Astrocyte (in vitro differentiated cells and primary cell): Measurements from ENCODE around the gene NKX1-2. TPM values are rescaled to one million over a fixed set of nuclear protein-coding genes. Genes with fewer than 3 reads are reported as not detected.
"Not testable (repeated sequence)": the region's sequence is repeated elsewhere in the genome, so short reads cannot be mapped to it uniquely, and the experiment has no call there.

Experiments used
- DNase-seq: peaks from one replicate; pipeline ENCODE4 v3.0.0-alpha.2; 2010; ENCODE audit warnings: low read depth
- FAIRE-seq: peaks from 2 replicates; lab custom pipeline; 2011; peaks lifted over from hg19 to GRCh38; lab: Jason Lieb, UNC
- H2AFZ ChIP-seq: 2 replicates; pipeline ENCODE4 v1.6.0; 2012; ENCODE audit warnings: low read depth, low read length, inconsistent platforms
- H3K27ac ChIP-seq: 2 replicates; pipeline ENCODE4 v1.5.1; 2011; ENCODE audit warnings: low read depth, low read length, inconsistent platforms
- H3K27me3 ChIP-seq: 2 replicates; pipeline ENCODE4 v1.6.0; 2011; ENCODE audit warnings: low read length, inconsistent platforms; ENCODE audit not compliant: insufficient read depth
- H3K36me3 ChIP-seq: 2 replicates; pipeline ENCODE4 v1.5.1; 2011; ENCODE audit warnings: low read length, inconsistent platforms; ENCODE audit not compliant: insufficient read depth
- H3K4me1 ChIP-seq: 2 replicates; pipeline ENCODE4 v1.5.1; 2011; ENCODE audit warnings: low read length, inconsistent platforms; ENCODE audit not compliant: insufficient read depth
- H3K4me2 ChIP-seq: 2 replicates; pipeline ENCODE4 v1.6.0; 2012; ENCODE audit warnings: low read length, inconsistent platforms
- H3K4me3 ChIP-seq: 2 replicates; pipeline ENCODE4 v1.5.1; 2011; ENCODE audit warnings: low read depth, mild to moderate bottlenecking, low read length, inconsistent platforms; ENCODE audit not compliant: insufficient read depth
- H3K79me2 ChIP-seq: 2 replicates; pipeline ENCODE4 v1.6.0; 2012; ENCODE audit warnings: mild to moderate bottlenecking, low read length, inconsistent platforms; ENCODE audit not compliant: insufficient read depth
- H3K9ac ChIP-seq: 2 replicates; pipeline ENCODE4 v1.6.0; 2012; ENCODE audit warnings: mild to moderate bottlenecking, low read length, inconsistent platforms
- H3K9me3 ChIP-seq: 2 replicates; pipeline ENCODE4 v1.5.1; 2012; ENCODE audit warnings: low read depth, mild to moderate bottlenecking, low read length, inconsistent platforms; ENCODE audit not compliant: insufficient read depth
- H4K20me1 ChIP-seq: 2 replicates; pipeline ENCODE4 v1.6.0; 2012; ENCODE audit warnings: low read length, inconsistent platforms; ENCODE audit not compliant: insufficient read depth
- H3K27ac Mint-ChIP-seq: one replicate; pipeline ENCODE4 v1.8.0; 2021; ENCODE audit warnings: mild to moderate bottlenecking, mixed read lengths; ENCODE audit not compliant: unreplicated experiment
- H3K27me3 Mint-ChIP-seq: one replicate; pipeline ENCODE4 v1.8.0; 2021; ENCODE audit warnings: low read depth, mixed read lengths; ENCODE audit not compliant: unreplicated experiment
- H3K36me3 Mint-ChIP-seq: one replicate; pipeline ENCODE4 v1.8.0; 2021; ENCODE audit warnings: low read depth, mixed read lengths; ENCODE audit not compliant: unreplicated experiment
- H3K4me1 Mint-ChIP-seq: one replicate; pipeline ENCODE4 v1.8.0; 2021; ENCODE audit warnings: low read depth, mixed read lengths; ENCODE audit not compliant: unreplicated experiment
- H3K4me3 Mint-ChIP-seq: one replicate; pipeline ENCODE4 v1.8.0; 2021; ENCODE audit warnings: mild to moderate bottlenecking, moderate library complexity, mixed read lengths; ENCODE audit not compliant: unreplicated experiment
- H3K9me3 Mint-ChIP-seq: one replicate; pipeline ENCODE4 v1.8.0; 2021; ENCODE audit warnings: mild to moderate bottlenecking, mixed read lengths; ENCODE audit not compliant: unreplicated experiment
- CTCF ChIP-seq: IDR thresholded peaks from 2 replicates; pipeline ENCODE4 v1.5.1; 2011; ENCODE audit warnings: low read depth, mild to moderate bottlenecking, inconsistent platforms, low read length, moderate library complexity; ENCODE audit not compliant: insufficient read depth
- EZH2 ChIP-seq: IDR thresholded peaks from 2 replicates; pipeline ENCODE4 v1.6.1; 2012; ENCODE audit warnings: mild to moderate bottlenecking, low read length, inconsistent platforms; ENCODE audit not compliant: insufficient read depth
- total RNA-seq: library from RNA; stranded (reverse); gene quantifications from 2 replicates; pipeline ENCODE4 v1.2.1, GENCODE V29; 2021

Gene NKX1-2
- total RNA-seq, 1 donor from 2014 or later: not detected

GRCh38 chr10:124447751-124448466, 1.9 kb downstream of the NKX1-2 start:
- H3K4me1 Mint-ChIP-seq: peaks cover 4% of the 10 kb centered on the region
- no peak overlapping the region for H3K9ac ChIP-seq
- H3K79me2 ChIP-seq: no peaks in the 10 kb centered on the region
- H3K27ac Mint-ChIP-seq: no peak overlapping the region
- H3K9me3 Mint-ChIP-seq: peaks cover 2% of the 10 kb centered on the region
- no peaks in the 10 kb centered on the region for H3K36me3 ChIP-seq
- TF ChIP-seq CTCF (no peak), EZH2 (peak; percentile 97)
- no peaks in the 10 kb centered on the region for H3K4me1 ChIP-seq
- no peaks in the 10 kb centered on the region for H3K36me3 Mint-ChIP-seq
- H3K27me3 ChIP-seq: peaks cover 78% of the 10 kb centered on the region
- H3K9me3 ChIP-seq: no peaks in the 10 kb centered on the region
- peaks cover 5% of the 10 kb centered on the region for H4K20me1 ChIP-seq
- no peak for DNase-seq
- no peak for FAIRE-seq
- no peak overlapping the region for H2AFZ ChIP-seq
- H3K4me3 Mint-ChIP-seq: no peak overlapping the region
- no peak overlapping the region for H3K27ac ChIP-seq
- H3K4me3 ChIP-seq: no peak overlapping the region
- H3K4me2 ChIP-seq: no peak overlapping the region
- peaks cover 74% of the 10 kb centered on the region for H3K27me3 Mint-ChIP-seq

- Mint-ChIP-seq H3K4me1 (peaks cover 4% of the 10 kb centered on the region), H3K9me3 (peaks cover 2% of the 10 kb centered on the region), H3K27me3 (peaks cover 66% of the 10 kb centered on the region), H3K4me3 (no peak overlapping the region), H3K27ac (no peak overlapping the region), H3K36me3 (no peaks in the 10 kb centered on the region)
- Histone ChIP-seq H3K4me3 (no peak overlapping the region), H4K20me1 (peaks cover 5% of the 10 kb centered on the region), H3K4me2 (no peak overlapping the region), H3K4me1 (no peaks in the 10 kb centered on the region), H3K27ac (no peak overlapping the region), H3K79me2 (no peaks in the 10 kb centered on the region), H3K9me3 (no peaks in the 10 kb centered on the region), H3K36me3 (no peaks in the 10 kb centered on the region), H2AFZ (no peak overlapping the region), H3K9ac (no peak overlapping the region), H3K27me3 (peaks cover 71% of the 10 kb centered on the region)
- no peak for DNase-seq
- TF ChIP-seq CTCF: no peak
- TF ChIP-seq EZH2: peak; percentile 28
- FAIRE-seq: no peak
Observed at GRCh38 chr10:124446830-124447750, 2.7 kb downstream of the NKX1-2 start.

GRCh38 chr10:124441694-124442093, 8.1 kb downstream of the NKX1-2 start:
- not testable (repeated sequence) for H3K79me2 ChIP-seq, H2AFZ ChIP-seq, H3K9me3 Mint-ChIP-seq, H3K4me2 ChIP-seq, H3K9me3 ChIP-seq, H3K4me3 ChIP-seq, H3K36me3 Mint-ChIP-seq, H4K20me1 ChIP-seq, H3K4me3 Mint-ChIP-seq, H3K4me1 ChIP-seq, H3K27ac Mint-ChIP-seq, H3K36me3 ChIP-seq, H3K4me1 Mint-ChIP-seq, DNase-seq, H3K9ac ChIP-seq, FAIRE-seq, H3K27ac ChIP-seq
- H3K27me3 ChIP-seq: peaks cover 25% of the 10 kb centered on the region
- peaks cover 30% of the 10 kb centered on the region for H3K27me3 Mint-ChIP-seq
